Fibroblast of mammary gland (primary cell): ENCODE measurements around the gene CSTF2T.

Experiments used
- DNase-seq: peaks from one replicate; pipeline ENCODE4 v3.0.0-alpha.2; 2010; ENCODE audit warnings: low read depth
- H3K4me3 ChIP-seq: 2 replicates; pipeline ENCODE4 v1.5.1; 2011; ENCODE audit warnings: low read depth, mild to moderate bottlenecking, low read length, moderate library complexity; ENCODE audit not compliant: control insufficient read depth
- TF ChIP-seq, protein P1 (sequence below): conservative IDR thresholded peaks from 2 replicates; pipeline ENCODE4 v1.5.1; 2011; ENCODE audit warnings: low read depth, low read length, inconsistent platforms; ENCODE audit not compliant: control insufficient read depth, insufficient read depth

The CSTF2T gene

DNA sequence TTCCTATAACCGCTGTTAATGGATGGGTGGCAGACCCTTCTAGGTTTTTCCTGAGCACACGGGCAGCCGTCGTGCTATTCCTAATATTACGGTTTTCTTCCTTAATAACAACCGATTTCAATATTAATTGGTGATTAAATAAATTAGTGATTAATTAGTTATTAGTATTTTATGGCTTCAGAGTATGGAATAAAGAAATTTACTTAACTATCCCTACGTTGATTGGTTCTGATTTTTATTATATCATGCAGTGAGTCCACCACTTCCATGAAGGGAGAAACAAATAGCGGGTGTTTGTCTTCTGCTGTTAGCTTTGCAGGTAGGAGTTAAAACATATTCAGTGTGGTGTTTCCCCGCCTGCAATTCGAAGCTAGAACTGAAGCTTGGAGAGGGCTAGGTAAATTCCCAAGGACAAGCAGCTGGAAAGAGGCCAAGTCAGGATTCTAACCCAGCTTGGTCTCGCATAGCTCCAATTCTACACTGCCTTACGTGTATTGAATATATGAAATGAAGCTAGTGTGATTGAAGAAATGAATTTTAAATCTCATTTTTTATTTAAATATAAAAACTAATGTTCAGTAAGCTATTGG, 928 bp upstream of the CSTF2T start:
- no peak for DNase-seq
- TF ChIP-seq, protein P1, sequence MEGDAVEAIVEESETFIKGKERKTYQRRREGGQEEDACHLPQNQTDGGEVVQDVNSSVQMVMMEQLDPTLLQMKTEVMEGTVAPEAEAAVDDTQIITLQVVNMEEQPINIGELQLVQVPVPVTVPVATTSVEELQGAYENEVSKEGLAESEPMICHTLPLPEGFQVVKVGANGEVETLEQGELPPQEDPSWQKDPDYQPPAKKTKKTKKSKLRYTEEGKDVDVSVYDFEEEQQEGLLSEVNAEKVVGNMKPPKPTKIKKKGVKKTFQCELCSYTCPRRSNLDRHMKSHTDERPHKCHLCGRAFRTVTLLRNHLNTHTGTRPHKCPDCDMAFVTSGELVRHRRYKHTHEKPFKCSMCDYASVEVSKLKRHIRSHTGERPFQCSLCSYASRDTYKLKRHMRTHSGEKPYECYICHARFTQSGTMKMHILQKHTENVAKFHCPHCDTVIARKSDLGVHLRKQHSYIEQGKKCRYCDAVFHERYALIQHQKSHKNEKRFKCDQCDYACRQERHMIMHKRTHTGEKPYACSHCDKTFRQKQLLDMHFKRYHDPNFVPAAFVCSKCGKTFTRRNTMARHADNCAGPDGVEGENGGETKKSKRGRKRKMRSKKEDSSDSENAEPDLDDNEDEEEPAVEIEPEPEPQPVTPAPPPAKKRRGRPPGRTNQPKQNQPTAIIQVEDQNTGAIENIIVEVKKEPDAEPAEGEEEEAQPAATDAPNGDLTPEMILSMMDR: no peak

DNA sequence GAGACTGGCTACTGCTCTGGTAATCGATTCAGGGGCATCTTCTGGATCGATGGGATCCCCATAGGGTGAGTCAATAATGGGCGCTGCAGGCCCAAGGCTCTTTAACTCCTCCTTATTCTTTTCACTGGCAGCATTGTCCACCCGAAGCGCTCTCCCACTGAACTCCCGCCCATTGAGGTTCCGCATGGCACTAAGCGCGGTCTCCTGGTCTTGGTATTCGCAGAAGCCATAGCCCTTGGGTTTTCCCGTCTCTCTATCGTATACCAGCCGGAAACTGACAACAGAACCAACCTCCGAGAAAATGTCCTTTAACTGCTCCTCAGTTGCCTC, 285 bp downstream of the CSTF2T start:
- TF ChIP-seq, protein P1: no peak
- no peak for DNase-seq
- peak overlapping the region; percentile 84 for H3K4me3 ChIP-seq

More for the DNA sequence above, 928 bp upstream of the CSTF2T start:
- H3K4me3 ChIP-seq: peak overlapping the region; percentile 84

- DNase-seq: no peak
- TF ChIP-seq, protein P1: no peak
Observed at GRCh38 chr10:51698473-51699063, 827 bp downstream of the CSTF2T start.

DNA sequence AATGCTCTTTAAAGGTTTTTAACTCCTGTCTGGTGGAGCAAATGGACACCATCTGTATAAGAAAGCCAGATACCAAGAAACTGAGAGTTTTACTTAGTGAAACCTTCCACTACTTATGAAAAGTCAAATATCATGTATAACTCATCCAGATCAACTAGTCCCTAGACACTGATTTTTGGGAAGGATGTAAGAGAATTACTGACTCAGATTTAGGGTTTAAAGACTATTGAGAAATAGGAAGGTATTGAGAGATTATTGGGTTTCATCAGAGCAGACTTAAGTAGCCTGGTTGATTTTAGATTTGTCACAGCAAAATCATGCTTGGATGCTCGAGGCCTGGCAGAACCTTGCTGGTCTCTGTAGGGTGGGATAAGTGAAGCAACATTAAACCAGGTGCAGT, 3.1 kb downstream of the CSTF2T start:
- peak; percentile 73 for DNase-seq
- no peak overlapping the region for H3K4me3 ChIP-seq
- TF ChIP-seq, protein P1: no peak

More at GRCh38 chr10:51698473-51699063, 827 bp downstream of the CSTF2T start:
- H3K4me3 ChIP-seq: peak overlapping the region; percentile 84

DNA sequence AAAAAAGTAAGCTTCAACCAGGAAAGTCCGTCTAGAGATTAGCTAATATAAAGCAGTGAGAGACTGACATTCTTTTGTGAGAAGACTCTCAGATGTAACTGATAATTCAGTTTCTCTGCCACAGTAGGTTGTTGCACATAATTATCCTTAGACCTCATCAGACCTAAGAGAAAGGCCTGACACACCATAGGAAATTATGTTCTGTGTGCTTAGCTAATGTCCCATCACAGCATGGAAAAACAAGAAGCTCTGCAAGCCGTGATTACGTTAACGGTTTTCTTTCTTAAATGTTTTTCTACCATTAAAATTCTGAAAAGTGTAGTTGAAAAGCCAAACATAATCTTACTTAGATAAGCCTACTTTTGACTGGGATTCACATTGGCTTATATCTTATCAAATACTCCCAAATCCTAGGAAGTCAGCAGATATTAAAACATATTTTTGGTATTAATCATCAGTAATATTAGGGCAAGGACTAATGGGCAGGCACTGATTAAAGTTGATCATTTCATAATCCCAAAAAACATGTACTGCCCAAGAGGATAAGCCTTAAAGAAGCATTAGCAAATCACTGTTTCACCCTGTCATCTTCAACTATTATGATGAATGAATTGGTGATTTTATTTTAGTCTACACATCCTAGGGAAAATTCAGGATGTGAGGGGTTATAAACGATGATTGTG, 5.2 kb downstream of the CSTF2T start:
- no peak overlapping the region for H3K4me3 ChIP-seq
- TF ChIP-seq, protein P1: no peak

GRCh38 chr10:51691135-51691534, 8.3 kb downstream of the CSTF2T start:
- H3K4me3 ChIP-seq: no peak overlapping the region
- TF ChIP-seq, protein P1: no peak
- no peak for DNase-seq

More for the DNA sequence above, 5.2 kb downstream of the CSTF2T start:
- no peak for DNase-seq
